Neuronal stem cell (in vitro differentiated cells): ENCODE measurements around the gene NRROS.
A peak's percentile ranks its signal among the peaks of the same experiment; 100 is the strongest.
"Not testable (repeated sequence)": the region's sequence is repeated elsewhere in the genome, so short reads cannot be mapped to it uniquely, and the experiment has no call there.

Experiments
- DNase-seq: peaks from one replicate; pipeline ENCODE4 v3.0.0-alpha.2; 2013; ENCODE audit warnings: low spot score
- H2AFZ ChIP-seq: one replicate; pipeline ENCODE4 v1.6.1; 2013; ENCODE audit warnings: mild to moderate bottlenecking, low read length, inconsistent platforms
- H2AK5ac ChIP-seq: 2 replicates; pipeline ENCODE4 v1.6.1; 2013; ENCODE audit warnings: low read depth, mild to moderate bottlenecking, inconsistent platforms, low read length, moderate library complexity, mixed read lengths
- H2BK120ac ChIP-seq: 2 replicates; pipeline ENCODE4 v1.6.1; 2013; ENCODE audit warnings: low read depth, mild to moderate bottlenecking, inconsistent platforms, low read length, moderate library complexity, mixed read lengths
- H2BK12ac ChIP-seq: one replicate; pipeline ENCODE4 v1.6.1; 2013; ENCODE audit warnings: low read length, inconsistent platforms
- H2BK15ac ChIP-seq: 2 replicates; pipeline ENCODE4 v1.6.1; 2013; ENCODE audit warnings: mild to moderate bottlenecking, low read length, inconsistent platforms, mixed read lengths
- H2BK5ac ChIP-seq: one replicate; pipeline ENCODE4 v1.6.1; 2013; ENCODE audit warnings: inconsistent platforms, mild to moderate bottlenecking, low read length, moderate library complexity
- H3K14ac ChIP-seq: one replicate; pipeline ENCODE4 v1.6.1; 2013; ENCODE audit warnings: low read length, inconsistent platforms
- H3K18ac ChIP-seq: 2 replicates; pipeline ENCODE4 v1.6.1; 2013; ENCODE audit warnings: low read length, inconsistent platforms
- H3K23ac ChIP-seq: 2 replicates; pipeline ENCODE4 v1.6.1; 2013; ENCODE audit warnings: low read depth, mild to moderate bottlenecking, mixed read lengths, low read length, inconsistent platforms; ENCODE audit not compliant: poor library complexity
- H3K27ac ChIP-seq: replicated peaks from 3 replicates; pipeline ENCODE4 v1.5.1; 2013; ENCODE audit warnings: low read length, inconsistent platforms
- H3K27me3 ChIP-seq, 3 experiments: 2 replicates each; pipeline ENCODE4 v1.6.1; 2013; ENCODE audit warnings: low read length in 3 of 3, mild to moderate bottlenecking in 2 of 3, inconsistent platforms in 1 of 3, low read depth in 1 of 3, mixed read lengths in 1 of 3, moderate library complexity in 1 of 3; ENCODE audit not compliant: control insufficient read depth in 3 of 3, insufficient read depth in 3 of 3
- H3K36me3 ChIP-seq, 2 donors: replicated peaks in 1 of 2; 2 replicates each; pipeline ENCODE4 v1.6.1; 2013; ENCODE audit warnings: low read length in 2 of 2; ENCODE audit not compliant: control insufficient read depth in 2 of 2, insufficient read depth in 2 of 2
- H3K4ac ChIP-seq: 2 replicates; pipeline ENCODE4 v1.6.1; 2013; ENCODE audit warnings: inconsistent platforms, mild to moderate bottlenecking, low read length, moderate library complexity
- H3K4me1 ChIP-seq, 2 donors: 1 replicate in 1 of 2; 2 replicates in 1 of 2; pipeline ENCODE4 v1.6.1; 2013; ENCODE audit warnings: low read length in 2 of 2, low read depth in 1 of 2; ENCODE audit not compliant: control insufficient read depth in 2 of 2, insufficient read depth in 1 of 2
- H3K4me2 ChIP-seq: one replicate; pipeline ENCODE4 v1.6.1; 2013; ENCODE audit warnings: mild to moderate bottlenecking, low read length, inconsistent platforms; ENCODE audit not compliant: insufficient read depth, poor library complexity, severe bottlenecking
- H3K4me3 ChIP-seq, 2 donors: 2 replicates each; pipeline ENCODE4 v1.5.1; 2013; ENCODE audit warnings: low read length in 2 of 2, mild to moderate bottlenecking in 2 of 2, inconsistent platforms in 1 of 2, moderate library complexity in 1 of 2
- H3K79me1 ChIP-seq: one replicate; pipeline ENCODE4 v1.6.1; 2013; ENCODE audit warnings: low read depth, mild to moderate bottlenecking, inconsistent platforms, low read length, moderate library complexity
- H3K9ac ChIP-seq: one replicate; pipeline ENCODE4 v1.6.1; 2013; ENCODE audit warnings: mild to moderate bottlenecking, low read depth, low read length, inconsistent platforms; ENCODE audit not compliant: poor library complexity
- H3K9me3 ChIP-seq, 2 donors: replicated peaks in 1 of 2; 2 replicates each; pipeline versions ENCODE3 to v1.6.1; 2013; ENCODE audit warnings: low read length in 2 of 2, mild to moderate bottlenecking in 2 of 2, inconsistent platforms in 1 of 2, low read depth in 1 of 2, mixed read lengths in 1 of 2, moderate library complexity in 1 of 2; ENCODE audit not compliant: control insufficient read depth in 2 of 2, insufficient read depth in 1 of 2
- H4K8ac ChIP-seq: one replicate; pipeline ENCODE4 v1.6.1; 2013; ENCODE audit warnings: low read depth, mild to moderate bottlenecking, inconsistent platforms, low read length, moderate library complexity
- H4K91ac ChIP-seq: one replicate; pipeline ENCODE4 v1.6.1; 2013; ENCODE audit warnings: low read length, low read depth, mild to moderate bottlenecking, inconsistent platforms; ENCODE audit not compliant: poor library complexity
- WGBS, 2 donors: extraction: QIAGEN DNeasy Blood & Tissue Kit; methylation state at CpG; one replicate each; pipeline ENCODE4 v1.1.7; 2013; ENCODE audit warnings: missing lambda C conversion rate in 2 of 2, mixed read lengths in 1 of 2; ENCODE audit not compliant: insufficient read length in 2 of 2, insufficient replicate concordance in 1 of 2; ENCODE audit errors: extremely low coverage in 2 of 2; 5-methylcytosine and 5-hydroxymethylcytosine counted together

NRROS gene

DNA sequence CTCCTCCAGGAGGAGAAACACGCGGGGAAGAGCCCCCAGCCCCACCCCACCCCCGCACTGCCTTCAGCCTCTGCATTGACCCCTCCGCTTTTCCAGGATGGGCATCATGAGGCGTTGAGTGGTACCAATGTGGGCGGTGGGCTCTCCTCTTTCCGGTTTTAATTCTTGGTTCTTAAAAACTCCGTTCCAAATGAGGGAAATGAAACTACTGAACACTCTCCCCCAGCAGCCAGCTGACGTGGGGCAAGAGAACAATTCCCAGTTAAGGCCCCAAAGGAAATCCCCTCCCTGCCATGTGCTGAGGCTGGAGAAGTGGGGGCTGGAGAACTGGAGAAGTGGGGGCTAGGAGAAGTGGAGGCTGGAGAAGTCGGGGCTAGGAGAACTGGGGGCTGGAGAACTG, 5.3 kb upstream of the NRROS start:
- no peak overlapping the region for H4K8ac ChIP-seq
- peak overlapping the region; percentile 26 for H2BK5ac ChIP-seq
- H3K9ac ChIP-seq: no peak overlapping the region
- peak overlapping the region; percentile 100 for H2AK5ac ChIP-seq
- peaks cover 0 to 12% (median 0%) of the 10 kb centered on the region in 3 experiments for H3K27me3 ChIP-seq
- no peak overlapping the region for H4K91ac ChIP-seq
- peak overlapping the region; percentile 25 for H3K23ac ChIP-seq
- no peak overlapping the region for H3K4ac ChIP-seq
- no peak overlapping the region for H2BK120ac ChIP-seq
- no peak overlapping the region for H2AFZ ChIP-seq
- H3K9me3 ChIP-seq: no peaks in the 10 kb centered on the region
- H3K14ac ChIP-seq: no peak overlapping the region
- H3K36me3 ChIP-seq: no peaks in the 10 kb centered on the region
- no CpG with 5 or more reads among the region's 10 CpGs for WGBS, 2 donors
- H3K27ac ChIP-seq: no peak overlapping the region
- peak overlapping the region; percentile 96 for H2BK15ac ChIP-seq
- DNase-seq: no peak
- H3K18ac ChIP-seq: peak overlapping the region; percentile 15
- peak overlapping the region; percentile 67 for H2BK12ac ChIP-seq
- H3K79me1 ChIP-seq: no peaks in the 10 kb centered on the region
- H3K4me1 ChIP-seq: peaks cover 14 to 17% of the 10 kb centered on the region in 2 donors
- H3K4me3 ChIP-seq: no peak overlapping the region
- no peak overlapping the region for H3K4me2 ChIP-seq

DNA sequence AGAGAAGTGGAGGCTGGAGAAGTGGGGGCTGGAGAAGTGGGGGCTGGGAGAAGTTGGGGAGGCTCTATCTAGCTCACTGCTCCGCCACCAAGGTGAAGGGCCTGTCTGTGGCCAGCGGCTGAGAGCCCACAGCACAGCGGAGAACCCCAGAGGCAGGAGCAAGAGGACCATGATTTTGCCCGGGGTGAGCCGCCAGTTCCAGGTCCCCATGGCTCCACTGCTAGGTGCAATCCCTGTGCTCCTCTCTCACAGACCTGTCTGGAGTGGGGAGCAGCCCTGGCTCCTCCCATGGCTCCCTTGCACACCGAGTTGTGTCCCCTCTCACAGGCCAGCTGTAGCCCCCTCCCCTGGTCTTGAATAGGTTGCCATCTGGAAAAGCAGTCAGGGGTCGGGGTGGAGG, 4.7 kb upstream of the NRROS start:
- no peaks in the 10 kb centered on the region for H3K79me1 ChIP-seq
- H3K4ac ChIP-seq: no peak overlapping the region
- no peak overlapping the region for H3K14ac ChIP-seq
- H3K4me1 ChIP-seq: peaks cover 14 to 17% of the 10 kb centered on the region in 2 donors
- H3K4me3 ChIP-seq: no peak overlapping the region
- no peak overlapping the region for H3K23ac ChIP-seq
- no peak overlapping the region for H4K8ac ChIP-seq
- DNase-seq: no peak
- peak overlapping the region; percentile 58 for H2BK120ac ChIP-seq
- no peak overlapping the region for H4K91ac ChIP-seq
- peak overlapping the region; percentile 87 for H3K18ac ChIP-seq
- H2AK5ac ChIP-seq: peak overlapping the region; percentile 93
- H2BK15ac ChIP-seq: peak overlapping the region; percentile 50
- no peak overlapping the region for H2BK5ac ChIP-seq
- WGBS, 2 donors: no CpG with 5 or more reads among the region's 7 CpGs
- peaks cover 0 to 12% (median 0%) of the 10 kb centered on the region in 3 experiments for H3K27me3 ChIP-seq
- H3K9me3 ChIP-seq: no peaks in the 10 kb centered on the region
- H2AFZ ChIP-seq: no peak overlapping the region
- H3K4me2 ChIP-seq: no peak overlapping the region
- H3K27ac ChIP-seq: no peak overlapping the region
- no peaks in the 10 kb centered on the region for H3K36me3 ChIP-seq
- H3K9ac ChIP-seq: peak overlapping the region; percentile 24
- no peak overlapping the region for H2BK12ac ChIP-seq

- DNase-seq: no peak
- Histone ChIP-seq H4K8ac (no peak overlapping the region), H2BK120ac (no peak overlapping the region), H3K18ac (peak overlapping the region; percentile 89), H3K4me3 (no peak overlapping the region), H3K4me1 (peaks cover 14 to 19% of the 10 kb centered on the region in 2 donors), H3K27me3 (peaks cover 0 to 12% (median 0%) of the 10 kb centered on the region in 3 experiments), H3K14ac (no peak overlapping the region), H2BK5ac (no peak overlapping the region), H3K27ac (no peak overlapping the region), H4K91ac (no peak overlapping the region), H3K4me2 (no peak overlapping the region), H2BK12ac (no peak overlapping the region), H2BK15ac (peak overlapping the region; percentile 88), H2AFZ (no peak overlapping the region), H3K4ac (no peak overlapping the region), H3K9me3 (peaks cover 0 to 2% of the 10 kb centered on the region in 2 donors), H3K79me1 (no peaks in the 10 kb centered on the region), H3K9ac (no peak overlapping the region), H3K36me3 (no peaks in the 10 kb centered on the region), H2AK5ac (peak overlapping the region; percentile 59), H3K23ac (no peak overlapping the region)
- no CpG with 5 or more reads among the region's 20 CpGs for WGBS, 2 donors
Observed at GRCh38 chr3:196636369-196637349, 2.8 kb upstream of the NRROS start.

DNA sequence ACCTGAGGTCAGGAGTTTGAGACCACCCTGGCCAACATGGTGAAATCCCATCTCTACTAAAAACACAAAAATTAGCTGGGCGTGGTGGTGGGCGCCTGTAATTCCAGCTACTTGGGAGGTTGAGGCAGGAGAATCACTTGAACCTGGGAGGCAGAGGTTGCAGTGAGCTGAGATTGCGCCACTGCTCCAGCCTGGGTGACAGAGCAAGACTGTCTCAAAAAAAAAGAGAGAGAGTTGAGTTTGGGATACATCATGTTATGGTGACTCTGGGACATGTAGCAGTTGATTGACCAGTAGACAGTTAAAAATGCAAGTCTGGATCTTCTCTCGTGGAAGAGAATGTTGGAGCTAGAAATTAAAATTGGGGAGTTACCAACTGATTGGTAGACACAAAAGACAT, 1.6 kb upstream of the NRROS start:
- not testable (repeated sequence) for H4K8ac ChIP-seq, H2AFZ ChIP-seq, H3K18ac ChIP-seq, H3K4me2 ChIP-seq, H2BK15ac ChIP-seq, H3K27ac ChIP-seq, H3K4me3 ChIP-seq, H2AK5ac ChIP-seq, H3K14ac ChIP-seq, DNase-seq, H2BK12ac ChIP-seq, H3K9ac ChIP-seq, H3K79me1 ChIP-seq, H2BK5ac ChIP-seq, H3K36me3 ChIP-seq, H3K23ac ChIP-seq, H3K4ac ChIP-seq, H2BK120ac ChIP-seq, H3K9me3 ChIP-seq, H4K91ac ChIP-seq
- peaks cover 0 to 12% (median 0%) of the 10 kb centered on the region in 3 experiments for H3K27me3 ChIP-seq
- H3K4me1 ChIP-seq: peaks cover 7 to 18% of the 10 kb centered on the region in 2 donors
- no CpG with 5 or more reads among the region's 4 CpGs for WGBS, 2 donors
